ENCODE results near the gene PRKG1. TPM values are rescaled to one million over a fixed set of nuclear protein-coding genes. Genes with fewer than 3 reads are reported as not detected.

Gene PRKG1
- total RNA-seq, 1 donor from 2014 or later: 0.17 TPM

DNA sequence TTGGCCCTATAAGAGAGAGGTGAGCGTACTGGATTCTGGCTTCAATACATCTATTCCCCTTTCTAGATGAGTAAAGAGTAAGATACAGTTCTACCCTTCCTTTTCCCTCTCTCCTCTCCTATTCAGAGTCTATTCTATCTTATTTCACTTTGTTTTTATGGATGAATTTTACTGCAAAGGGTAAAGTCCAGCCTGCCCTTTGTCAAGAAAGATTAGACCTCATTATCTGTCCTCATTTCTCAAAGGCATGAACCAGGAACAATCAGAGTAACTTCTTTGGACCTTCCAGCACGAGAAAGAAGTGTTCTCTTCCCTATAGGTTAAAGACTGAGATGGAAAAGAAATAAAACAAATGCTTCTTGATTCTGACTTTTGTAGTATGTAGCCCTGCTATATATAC is 239.0 kb downstream of the PRKG1 start:
- TF ChIP-seq, protein P1, sequence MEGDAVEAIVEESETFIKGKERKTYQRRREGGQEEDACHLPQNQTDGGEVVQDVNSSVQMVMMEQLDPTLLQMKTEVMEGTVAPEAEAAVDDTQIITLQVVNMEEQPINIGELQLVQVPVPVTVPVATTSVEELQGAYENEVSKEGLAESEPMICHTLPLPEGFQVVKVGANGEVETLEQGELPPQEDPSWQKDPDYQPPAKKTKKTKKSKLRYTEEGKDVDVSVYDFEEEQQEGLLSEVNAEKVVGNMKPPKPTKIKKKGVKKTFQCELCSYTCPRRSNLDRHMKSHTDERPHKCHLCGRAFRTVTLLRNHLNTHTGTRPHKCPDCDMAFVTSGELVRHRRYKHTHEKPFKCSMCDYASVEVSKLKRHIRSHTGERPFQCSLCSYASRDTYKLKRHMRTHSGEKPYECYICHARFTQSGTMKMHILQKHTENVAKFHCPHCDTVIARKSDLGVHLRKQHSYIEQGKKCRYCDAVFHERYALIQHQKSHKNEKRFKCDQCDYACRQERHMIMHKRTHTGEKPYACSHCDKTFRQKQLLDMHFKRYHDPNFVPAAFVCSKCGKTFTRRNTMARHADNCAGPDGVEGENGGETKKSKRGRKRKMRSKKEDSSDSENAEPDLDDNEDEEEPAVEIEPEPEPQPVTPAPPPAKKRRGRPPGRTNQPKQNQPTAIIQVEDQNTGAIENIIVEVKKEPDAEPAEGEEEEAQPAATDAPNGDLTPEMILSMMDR (conservative IDR thresholded peaks at IDR 0.05; ENCODE audit: low read depth, low read length): no peak
- DNase-seq (ENCODE audit: low read depth): no peak
- no peak overlapping the region for H3K4me3 ChIP-seq (ENCODE audit: low read depth, low read length)

GRCh38 chr10:51313773-51314478 is 239.6 kb downstream of the PRKG1 start:
- H3K4me3 ChIP-seq (ENCODE audit: low read depth, low read length): no peak overlapping the region
- TF ChIP-seq, protein P1 (conservative IDR thresholded peaks at IDR 0.05; ENCODE audit: low read depth, low read length): no peak
- DNase-seq (ENCODE audit: low read depth): no peak

- TF ChIP-seq, protein P1 (conservative IDR thresholded peaks at IDR 0.05; ENCODE audit: low read depth, low read length): no peak
- H3K4me3 ChIP-seq (ENCODE audit: low read depth, low read length): no peak overlapping the region
- no peak for DNase-seq (ENCODE audit: low read depth)
Observed at GRCh38 chr10:51314481-51314880, 240.2 kb downstream of the PRKG1 start.

- no peak for DNase-seq (ENCODE audit: low read depth)
- H3K4me3 ChIP-seq (ENCODE audit: low read depth, low read length): no peak overlapping the region
- TF ChIP-seq, protein P1 (conservative IDR thresholded peaks at IDR 0.05; ENCODE audit: low read depth, low read length): no peak
Observed at GRCh38 chr10:51318399-51319172, 244.3 kb downstream of the PRKG1 start.

GRCh38 chr10:51319173-51319435 is 244.8 kb downstream of the PRKG1 start:
- no peak overlapping the region for H3K4me3 ChIP-seq (ENCODE audit: low read depth, low read length)
- DNase-seq (ENCODE audit: low read depth): no peak
- TF ChIP-seq, protein P1 (conservative IDR thresholded peaks at IDR 0.05; ENCODE audit: low read depth, low read length): no peak

GRCh38 chr10:51321300-51321699 is 247.0 kb downstream of the PRKG1 start:
- no peak overlapping the region for H3K4me3 ChIP-seq (ENCODE audit: low read depth, low read length)
- TF ChIP-seq, protein P1 (conservative IDR thresholded peaks at IDR 0.05; ENCODE audit: low read depth, low read length): no peak
- no peak for DNase-seq (ENCODE audit: low read depth)

DNA sequence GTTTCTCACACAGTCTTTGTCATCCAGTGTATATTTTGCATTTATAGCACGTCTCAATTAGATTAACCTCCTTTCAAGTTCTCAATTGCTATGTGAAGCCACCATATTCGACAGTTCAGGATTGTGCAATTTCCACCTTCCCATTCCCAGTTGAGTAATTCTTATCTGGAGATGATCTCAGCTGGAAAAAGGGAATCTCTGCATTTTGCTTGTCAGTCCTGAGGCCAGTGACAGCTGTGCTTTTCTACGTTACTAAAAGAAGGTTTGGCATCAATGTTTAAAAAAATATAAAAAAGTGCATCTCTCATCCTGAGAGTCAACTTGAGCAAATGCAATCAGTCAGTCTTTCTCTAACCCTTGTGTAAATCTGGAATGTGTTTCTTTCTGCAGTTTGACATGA is 247.7 kb downstream of the PRKG1 start:
- TF ChIP-seq, protein P1 (conservative IDR thresholded peaks at IDR 0.05; ENCODE audit: low read depth, low read length): no peak
- no peak for DNase-seq (ENCODE audit: low read depth)
- no peak overlapping the region for H3K4me3 ChIP-seq (ENCODE audit: low read depth, low read length)

Data from epithelial cell of proximal tubule (primary cell).